Inflammatory macrophage treated with lipopolysaccharide for 1 hour (primary cell): ENCODE results near the gene NDP.
A peak's percentile ranks its signal among the peaks of the same experiment; 100 is the strongest.
"Not testable (repeated sequence)": the region's sequence is repeated elsewhere in the genome, so short reads cannot be mapped to it uniquely, and the experiment has no call there.

Source experiments
- DNase-seq, 2 donors: peaks; one replicate each; pipeline ENCODE4 v3.0.0-alpha.2; 2020 to 2022

Gene NDP

DNA sequence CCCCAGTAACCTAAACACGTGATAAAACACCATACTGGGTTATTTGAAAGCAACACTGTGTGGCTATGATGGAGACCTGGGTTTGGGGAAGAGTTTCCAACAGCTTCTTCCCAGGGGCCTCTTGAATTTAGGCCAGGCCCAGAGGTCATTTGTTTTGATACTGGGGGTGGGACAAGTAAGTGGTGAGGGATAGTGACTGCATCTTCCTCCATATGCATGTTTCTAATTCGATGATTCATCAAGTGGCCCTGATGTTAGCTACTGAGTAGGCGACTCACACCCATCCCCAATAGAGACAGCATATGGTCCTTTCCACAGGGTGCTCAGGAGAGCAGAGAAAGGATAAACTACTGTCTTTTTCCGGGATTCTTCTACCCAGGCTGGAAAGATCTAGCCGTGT is 2.7 kb downstream of the NDP start:
- DNase-seq = peak in 1 of 2 donors; percentile 61

DNA sequence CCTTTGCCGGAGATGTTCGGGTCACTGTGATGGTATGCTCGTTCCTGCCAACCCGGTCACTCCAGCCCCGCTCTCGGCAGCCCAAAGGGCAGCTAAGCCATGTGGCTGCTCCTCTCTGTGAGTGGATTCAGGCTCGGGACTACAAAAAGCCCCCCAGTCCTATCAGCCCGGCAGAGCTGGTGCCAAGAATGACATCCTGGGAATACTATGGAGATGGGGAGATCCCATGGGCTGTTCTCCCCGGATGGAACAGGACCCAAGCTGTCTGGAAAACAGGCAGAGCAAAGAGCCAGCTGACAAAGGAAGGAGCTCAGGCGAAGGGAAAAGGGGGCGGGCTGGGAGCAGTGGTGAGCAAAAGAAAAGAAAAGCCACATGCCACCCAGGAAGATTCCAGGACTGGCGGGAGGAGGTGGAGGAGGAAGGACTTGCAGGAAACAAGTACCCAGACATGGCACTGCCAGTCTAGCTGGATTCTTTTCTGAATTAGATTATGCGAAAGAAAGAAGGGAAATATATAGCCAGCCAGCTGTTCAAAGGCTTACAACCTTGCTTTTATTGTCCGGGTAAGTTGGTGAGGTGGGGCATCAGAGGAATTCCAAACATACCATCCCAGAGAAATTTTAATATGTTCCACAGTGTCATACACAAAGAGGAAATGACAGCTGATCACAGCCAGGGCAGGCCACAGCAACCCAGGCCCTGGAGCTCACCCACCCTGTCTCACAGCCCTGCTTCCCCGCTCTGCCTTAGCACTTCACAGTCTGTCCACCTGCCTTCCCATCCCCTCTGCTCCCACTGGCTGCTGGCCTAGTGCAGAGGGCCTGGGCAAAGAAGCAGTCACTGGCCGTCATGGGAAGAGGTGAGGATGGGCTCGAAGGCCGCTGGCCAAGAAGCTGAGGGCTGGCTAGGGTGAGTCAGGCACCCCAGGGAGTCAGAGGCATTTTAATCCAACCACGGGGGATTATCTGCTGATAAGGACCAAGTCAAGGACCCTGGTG is 3.4 kb downstream of the NDP start:
- DNase-seq = no peak

DNA sequence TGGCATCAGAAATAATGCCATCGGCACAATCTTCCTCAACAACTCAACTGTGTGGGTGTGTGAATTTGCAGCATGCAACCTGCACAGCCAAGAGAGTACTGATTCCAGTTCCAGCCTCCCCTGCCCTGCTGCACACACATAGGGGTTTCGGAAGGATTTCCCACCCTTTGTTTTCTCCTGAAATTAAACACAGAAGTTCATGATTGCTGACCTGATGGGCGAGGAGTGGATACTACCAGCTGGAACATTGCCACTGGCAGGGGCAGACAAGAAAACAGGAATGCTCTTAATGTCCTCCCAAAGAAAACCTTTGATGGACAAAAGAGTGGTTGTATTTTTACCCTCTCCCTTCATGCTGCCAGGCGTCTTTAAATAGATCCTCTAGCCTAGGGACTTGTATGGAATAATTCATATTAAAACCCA is 4.8 kb downstream of the NDP start:
- no peak for DNase-seq

DNA sequence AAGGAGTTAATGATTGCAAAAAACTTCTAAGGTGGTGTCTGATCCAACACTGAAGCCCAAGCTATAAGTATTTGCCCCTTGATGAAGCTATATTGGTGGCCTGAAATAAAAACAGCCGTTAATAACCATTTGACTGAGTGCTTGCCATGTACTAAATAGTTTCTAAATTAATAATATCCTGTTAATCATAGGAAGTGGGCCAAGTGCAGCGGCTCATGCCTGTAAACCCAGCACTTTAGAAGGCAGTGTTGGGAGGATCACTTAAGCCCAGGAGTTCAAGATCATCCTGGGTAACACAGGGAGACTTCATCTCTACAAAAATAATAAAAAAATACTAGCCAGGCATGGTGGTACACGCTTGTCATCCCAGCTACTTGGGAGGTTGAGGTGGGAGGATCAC is 8.3 kb downstream of the NDP start:
- DNase-seq = no peak

- no peak for DNase-seq
Observed at GRCh38 chrX:43963726-43964125, 9.5 kb downstream of the NDP start.

DNA sequence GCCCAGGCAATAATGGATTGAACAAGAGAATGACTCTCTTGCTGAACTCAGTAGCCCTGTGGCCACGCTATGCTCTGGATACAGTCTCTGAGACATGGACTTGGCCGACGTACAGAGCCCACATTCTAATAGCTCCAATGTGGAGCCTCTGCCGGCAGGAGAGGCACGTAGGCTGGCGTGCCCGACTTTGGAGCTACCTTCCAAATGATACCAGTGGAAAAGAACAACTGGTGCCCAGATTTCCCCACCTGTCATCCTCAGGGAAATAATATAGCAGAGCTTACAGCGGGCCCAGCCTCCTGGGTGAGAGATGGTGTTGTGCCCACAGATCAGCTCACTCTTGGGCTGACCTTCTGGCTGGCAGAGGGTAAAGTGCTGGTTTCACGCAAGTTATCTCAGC is 10.6 kb downstream of the NDP start:
- no peak for DNase-seq

- peak in 1 of 2 donors; percentile 55 for DNase-seq
Observed at GRCh38 chrX:43961699-43962098, 11.5 kb downstream of the NDP start.

- peak; percentile 68 to 77 for DNase-seq
Observed at GRCh38 chrX:43958529-43958928, 14.7 kb downstream of the NDP start.

DNA sequence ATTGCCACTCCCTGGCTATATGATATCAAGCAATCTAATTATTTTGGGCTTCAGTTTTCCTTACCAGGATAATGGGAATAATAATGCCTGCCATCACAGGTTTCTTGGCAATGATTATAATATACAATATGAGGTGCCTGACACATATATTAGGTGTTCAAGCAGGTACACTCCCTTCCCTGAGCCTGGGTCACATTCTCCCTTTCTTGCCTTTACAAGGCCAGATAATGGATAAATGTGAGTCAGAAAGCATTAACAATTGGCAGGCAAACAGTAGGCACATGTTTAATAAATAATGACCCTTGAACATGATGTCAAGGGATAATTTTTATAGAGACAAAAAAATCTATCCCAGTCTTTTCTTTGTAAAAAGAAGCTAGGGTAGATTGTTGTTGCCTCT is 17.2 kb downstream of the NDP start:
- no peak for DNase-seq

GRCh38 chrX:43953218-43953617 is 20.0 kb downstream of the NDP start:
- no peak for DNase-seq

DNA sequence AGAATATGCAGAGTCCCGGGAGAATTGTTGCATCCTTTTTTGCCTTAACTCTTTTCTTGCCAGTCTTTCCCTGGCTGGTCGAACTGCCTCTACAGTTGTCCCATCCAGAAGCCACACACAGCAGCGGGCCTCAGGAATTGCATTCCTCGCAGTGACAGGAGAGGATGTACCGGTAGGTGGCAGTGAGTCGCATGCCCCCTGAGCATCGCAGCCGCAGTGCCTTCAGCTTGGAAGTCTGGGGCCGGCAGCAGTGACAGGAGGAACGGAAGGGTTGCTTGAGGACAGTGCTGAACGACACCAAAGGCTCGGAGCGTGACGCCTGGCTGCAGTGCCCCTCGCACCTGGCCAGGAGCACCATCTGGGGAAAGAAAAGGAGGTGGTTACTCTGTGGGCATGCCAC is 23.5 kb downstream of the NDP start:
- no peak for DNase-seq

- DNase-seq = no peak
Observed at GRCh38 chrX:43940816-43941474, 32.2 kb downstream of the NDP start.

DNA sequence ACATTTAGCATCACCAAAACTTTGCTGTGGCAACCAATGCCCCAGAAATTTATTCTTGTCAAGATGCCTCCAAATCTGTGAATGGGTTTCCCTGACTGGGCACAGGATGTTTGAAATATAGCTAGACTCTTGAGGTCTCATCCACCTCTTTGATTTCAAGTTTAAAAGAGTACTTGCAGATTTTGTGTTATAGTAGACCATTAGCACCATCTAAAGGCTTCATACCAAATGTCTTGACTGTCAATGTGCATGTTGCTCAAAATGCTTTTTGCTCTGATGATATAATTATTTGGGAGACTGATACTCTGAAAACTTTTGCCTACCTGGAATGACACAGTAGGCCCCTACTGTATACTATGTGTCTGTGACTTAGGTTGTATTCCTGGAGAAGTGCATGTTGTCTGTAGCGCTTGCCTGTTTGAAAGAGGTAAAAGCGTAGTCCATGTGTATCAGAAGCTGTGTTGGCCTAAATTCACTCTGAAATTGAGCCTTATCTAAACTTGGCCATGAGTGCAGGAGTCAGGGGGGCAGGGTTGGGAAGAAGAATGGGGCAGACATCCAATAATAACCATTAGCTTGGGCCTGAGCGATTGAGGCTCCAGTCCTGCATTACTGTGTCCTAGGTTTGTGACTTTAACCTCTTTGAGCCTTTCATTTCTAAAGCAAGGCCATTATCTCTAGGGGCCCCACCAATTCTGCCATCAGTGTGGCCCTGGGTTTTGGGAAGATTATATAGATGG is 33.8 kb downstream of the NDP start:
- DNase-seq = no peak

- DNase-seq = not testable (repeated sequence)
Observed at GRCh38 chrX:43922032-43922431, 51.2 kb downstream of the NDP start.

- DNase-seq = not testable (repeated sequence)
Observed at GRCh38 chrX:43910772-43911171, 62.4 kb downstream of the NDP start.

DNA sequence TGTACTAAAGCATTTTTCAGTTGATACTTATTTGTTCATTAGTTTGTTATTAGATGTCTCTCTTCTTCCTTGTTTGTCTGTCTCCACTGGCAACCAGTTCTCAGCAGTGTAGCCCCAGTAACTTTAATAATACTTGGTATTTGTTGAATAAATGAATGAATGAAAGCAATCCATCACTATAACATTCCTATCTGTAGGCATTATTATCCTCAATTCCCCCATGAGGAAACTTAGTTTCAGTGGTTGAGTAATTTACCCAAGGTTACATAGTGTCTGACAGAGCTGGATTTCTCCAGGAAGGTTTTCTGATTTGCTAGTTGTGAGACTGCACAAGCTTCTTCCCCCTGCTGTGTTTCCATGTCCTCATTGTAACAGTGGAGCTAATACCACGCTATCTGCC is 63.2 kb downstream of the NDP start:
- no peak for DNase-seq

DNA sequence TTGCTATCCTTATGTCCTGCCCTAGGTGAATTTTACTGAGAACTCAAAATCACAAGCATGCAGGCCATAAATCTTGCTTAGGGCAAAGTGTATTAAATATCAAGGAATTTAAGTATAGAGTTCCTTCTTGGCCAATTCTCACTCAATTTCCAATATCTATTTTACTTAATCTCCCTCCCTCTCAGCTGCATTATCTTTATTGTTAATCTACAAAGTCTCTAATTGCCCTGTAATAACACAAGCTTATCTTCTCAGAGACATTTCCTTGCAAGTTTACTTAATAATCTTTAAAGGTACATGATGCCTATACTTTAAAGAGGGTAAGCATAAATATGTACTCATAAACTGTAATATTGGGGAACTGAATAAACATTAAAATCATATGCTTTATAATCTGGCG is 64.0 kb downstream of the NDP start:
- DNase-seq = no peak

- DNase-seq = no peak
Observed at GRCh38 chrX:43899878-43900815, 73.0 kb downstream of the NDP start.
